LNCaP clone FGC (cell line): ENCODE data around the gene B3GALT2.
"Not testable (repeated sequence)": the region's sequence is repeated elsewhere in the genome, so short reads cannot be mapped to it uniquely, and the experiment has no call there.

ENCODE experiments used
- DNase-seq: peaks from one replicate; pipeline ENCODE4 v3.0.0-alpha.2; 2011; ENCODE audit warnings: low read depth
- H3K4me3 ChIP-seq: 2 replicates; pipeline ENCODE4 v1.5.1; 2011; ENCODE audit warnings: mild to moderate bottlenecking, low read depth, low read length, control low read depth
- CTCF ChIP-seq: IDR thresholded peaks from 2 replicates; pipeline ENCODE4 v1.5.1; 2012; ENCODE audit warnings: mild to moderate bottlenecking; ENCODE audit not compliant: control insufficient read depth, insufficient read depth; ENCODE audit errors: extremely low read depth

Gene B3GALT2

GRCh38 chr1:193192586-193192985, 6.2 kb upstream of the B3GALT2 start:
- TF ChIP-seq CTCF, result no peak
- no peak for DNase-seq
- no peak overlapping the region for H3K4me3 ChIP-seq

GRCh38 chr1:193190096-193190744, 3.8 kb upstream of the B3GALT2 start:
- peak; percentile 55 for TF ChIP-seq CTCF
- DNase-seq, result no peak
- no peak overlapping the region for H3K4me3 ChIP-seq

GRCh38 chr1:193189442-193190095, 3.2 kb upstream of the B3GALT2 start:
- TF ChIP-seq CTCF, result no peak
- H3K4me3 ChIP-seq, result no peak overlapping the region
- DNase-seq, result no peak

GRCh38 chr1:193188915-193189314, 2.5 kb upstream of the B3GALT2 start:
- not testable (repeated sequence) for H3K4me3 ChIP-seq, DNase-seq

- no peak for TF ChIP-seq CTCF
- H3K4me3 ChIP-seq, result no peak overlapping the region
- no peak for DNase-seq
These were observed 701 bp upstream of the B3GALT2 start for GRCh38 chr1:193187114-193187513.

- H3K4me3 ChIP-seq, result no peak overlapping the region
- DNase-seq, result no peak
- no peak for TF ChIP-seq CTCF
These were observed 1.2 kb downstream of the B3GALT2 start for GRCh38 chr1:193185211-193185610.

GRCh38 chr1:193184776-193185175, 1.6 kb downstream of the B3GALT2 start:
- no peak for DNase-seq
- H3K4me3 ChIP-seq, result no peak overlapping the region
- TF ChIP-seq CTCF, result no peak
